Omental fat pad (tissue), 4 donors: ENCODE results near the gene CD34. TPM values are rescaled to one million over a fixed set of nuclear protein-coding genes. Genes with fewer than 3 reads are reported as not detected.
"Not testable (repeated sequence)": the region's sequence is repeated elsewhere in the genome, so short reads cannot be mapped to it uniquely, and the experiment has no call there.

Source experiments
- ATAC-seq: fragments of 150-250 bp; one replicate; pipeline ENCODE4 v1.9.1; 2016; ENCODE audit warnings: mild to moderate bottlenecking, moderate library complexity; ENCODE audit not compliant: low FRiP score
- DNase-seq: peaks from one replicate; pipeline ENCODE4 v3.0.0-alpha.2; 2019; ENCODE audit warnings: low spot score
- total RNA-seq, 4 donors: library from RNA; depleted of rRNA; stranded (reverse); fragments of >200 nt; gene quantifications; one replicate each; pipeline ENCODE4 v1.1.0, GENCODE V29; 2016
- TF ChIP-seq, protein P1 (sequence below), 3 donors: fragments of 450-650 bp; IDR thresholded peaks; one replicate each; pipeline ENCODE4 v1.5.1; 2016 to 2017; ENCODE audit warnings: antibody characterized with exemption in 3 of 3, mild to moderate bottlenecking in 3 of 3, moderate library complexity in 2 of 3

Gene CD34
- total RNA-seq, 4 donors from 2014 or later = 52.6 to 123 (median 76.9) TPM

GRCh38 chr1:207946756-207947155, 35.8 kb upstream of the CD34 start:
- TF ChIP-seq, protein P1, sequence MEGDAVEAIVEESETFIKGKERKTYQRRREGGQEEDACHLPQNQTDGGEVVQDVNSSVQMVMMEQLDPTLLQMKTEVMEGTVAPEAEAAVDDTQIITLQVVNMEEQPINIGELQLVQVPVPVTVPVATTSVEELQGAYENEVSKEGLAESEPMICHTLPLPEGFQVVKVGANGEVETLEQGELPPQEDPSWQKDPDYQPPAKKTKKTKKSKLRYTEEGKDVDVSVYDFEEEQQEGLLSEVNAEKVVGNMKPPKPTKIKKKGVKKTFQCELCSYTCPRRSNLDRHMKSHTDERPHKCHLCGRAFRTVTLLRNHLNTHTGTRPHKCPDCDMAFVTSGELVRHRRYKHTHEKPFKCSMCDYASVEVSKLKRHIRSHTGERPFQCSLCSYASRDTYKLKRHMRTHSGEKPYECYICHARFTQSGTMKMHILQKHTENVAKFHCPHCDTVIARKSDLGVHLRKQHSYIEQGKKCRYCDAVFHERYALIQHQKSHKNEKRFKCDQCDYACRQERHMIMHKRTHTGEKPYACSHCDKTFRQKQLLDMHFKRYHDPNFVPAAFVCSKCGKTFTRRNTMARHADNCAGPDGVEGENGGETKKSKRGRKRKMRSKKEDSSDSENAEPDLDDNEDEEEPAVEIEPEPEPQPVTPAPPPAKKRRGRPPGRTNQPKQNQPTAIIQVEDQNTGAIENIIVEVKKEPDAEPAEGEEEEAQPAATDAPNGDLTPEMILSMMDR (IDR thresholded peaks at IDR 0.05) = no peak
- DNase-seq (no peak), ATAC-seq (no peak)

DNA sequence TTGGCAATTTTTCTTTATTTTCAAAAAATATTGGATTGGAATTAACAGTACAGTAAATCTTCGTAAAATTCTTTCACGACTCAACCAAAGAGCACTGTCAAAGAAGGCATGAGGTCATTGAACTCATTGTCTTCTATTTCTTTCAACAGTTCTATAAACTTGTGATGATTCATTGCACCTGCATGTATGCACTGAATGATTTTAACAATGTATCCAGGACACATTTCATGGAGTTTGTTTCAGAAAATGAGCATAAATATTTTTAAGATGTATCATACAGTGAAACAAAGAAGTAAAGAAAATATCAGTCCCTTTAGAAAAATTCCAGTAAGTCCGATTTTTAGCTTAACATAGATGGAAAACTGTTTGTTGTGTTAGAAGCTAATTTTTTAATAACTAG, 33.6 kb upstream of the CD34 start:
- ATAC-seq (no peak), DNase-seq (no peak)
- TF ChIP-seq, protein P1 (IDR thresholded peaks at IDR 0.05) = no peak

GRCh38 chr1:207942337-207942741, 31.4 kb upstream of the CD34 start:
- not testable (repeated sequence) for DNase-seq
- peak; percentile 35 for ATAC-seq

- TF ChIP-seq, protein P1 (IDR thresholded peaks at IDR 0.05) = no peak
- DNase-seq = no peak
- ATAC-seq = peak; percentile 85
These were observed 30.7 kb upstream of the CD34 start for GRCh38 chr1:207941665-207942064.

GRCh38 chr1:207938016-207938415, 27.1 kb upstream of the CD34 start:
- ATAC-seq (no peak), DNase-seq (no peak)
- TF ChIP-seq, protein P1 (IDR thresholded peaks at IDR 0.05) = no peak

- ATAC-seq = no peak
- DNase-seq = no peak
- TF ChIP-seq, protein P1 (IDR thresholded peaks at IDR 0.05) = no peak
These were observed 26.3 kb upstream of the CD34 start for GRCh38 chr1:207937204-207937603.

GRCh38 chr1:207935166-207935583, 24.2 kb upstream of the CD34 start:
- TF ChIP-seq, protein P1 (IDR thresholded peaks at IDR 0.05) = no peak

More at GRCh38 chr1:207935166-207935583, 24.2 kb upstream of the CD34 start:
- ATAC-seq = no peak
- DNase-seq = no peak
